NCI-H2107 treated with DMSO at 0.1 percent for 48 hours (cell line): ENCODE data around the gene CTLA4.
"Not testable (repeated sequence)": the region's sequence is repeated elsewhere in the genome, so short reads cannot be mapped to it uniquely, and the experiment has no call there.

Experiments used
- DNase-seq: peaks from one replicate; lab custom pipeline; 2025; ENCODE audit not compliant: unreplicated experiment; lab: John Stamatoyannopoulos, UW

CTLA4 gene

DNA sequence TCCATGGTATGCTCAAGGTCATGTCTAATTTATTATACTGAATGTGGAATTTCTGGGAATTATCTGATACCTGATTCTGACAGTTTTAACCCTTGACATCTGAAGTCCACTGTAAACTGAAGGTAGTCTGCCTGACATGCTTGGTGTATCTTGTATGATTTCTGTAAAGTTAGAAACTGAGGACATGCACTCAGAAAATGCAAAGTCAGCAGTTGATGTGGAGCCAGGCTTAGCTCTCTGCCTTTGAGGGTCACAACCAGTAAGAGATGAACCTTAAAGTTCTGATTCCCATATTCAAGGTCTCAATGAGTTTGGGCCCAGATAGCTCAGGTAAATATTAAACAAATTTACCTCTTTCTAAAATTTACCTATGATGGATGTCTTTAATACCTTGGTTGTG, 12.3 kb upstream of the CTLA4 start:
- DNase-seq: no peak

DNA sequence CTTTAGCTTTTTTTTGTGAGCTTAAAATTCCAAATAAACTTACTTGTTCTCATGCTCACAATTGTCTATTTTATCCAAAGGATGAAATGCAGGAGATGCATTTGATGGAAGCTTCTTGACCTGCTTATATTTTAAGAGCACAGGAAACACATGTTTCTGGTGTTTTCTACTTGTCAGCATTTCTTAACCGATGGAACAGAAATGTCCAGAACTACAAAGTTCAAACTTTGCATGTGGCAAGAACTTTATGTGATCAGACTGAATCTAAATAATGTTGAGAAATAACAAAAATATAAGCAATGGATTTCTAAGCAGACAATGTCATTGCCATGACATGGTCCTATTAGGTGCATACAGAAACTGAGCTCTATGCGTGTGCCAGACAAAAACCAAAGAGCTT, 9.9 kb upstream of the CTLA4 start:
- no peak for DNase-seq

DNA sequence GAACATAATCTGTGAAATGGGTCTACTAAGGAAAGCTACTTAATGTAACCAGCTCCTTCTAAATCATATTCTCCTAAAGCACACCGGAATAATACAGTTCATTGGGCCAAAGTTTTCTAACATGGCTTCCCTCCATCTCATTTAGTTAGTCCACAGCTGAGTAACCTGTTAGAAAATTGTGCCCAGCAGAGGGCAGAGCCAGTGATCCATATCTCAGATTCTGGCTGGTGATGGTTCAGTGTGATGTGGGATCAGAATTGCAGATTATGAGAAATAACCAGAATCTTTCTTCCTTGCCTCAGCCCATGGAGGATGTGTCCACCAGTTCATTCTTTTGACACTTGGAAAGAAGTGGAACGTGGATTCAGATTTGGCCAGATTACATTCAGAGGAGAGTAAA, 9.4 kb upstream of the CTLA4 start:
- no peak for DNase-seq

- no peak for DNase-seq
Measured at GRCh38 chr2:203859030-203859789, 8.4 kb upstream of the CTLA4 start.

GRCh38 chr2:203861197-203861596, 6.4 kb upstream of the CTLA4 start:
- DNase-seq: no peak

- no peak for DNase-seq
Measured at GRCh38 chr2:203861607-203862006, 6.0 kb upstream of the CTLA4 start.

DNA sequence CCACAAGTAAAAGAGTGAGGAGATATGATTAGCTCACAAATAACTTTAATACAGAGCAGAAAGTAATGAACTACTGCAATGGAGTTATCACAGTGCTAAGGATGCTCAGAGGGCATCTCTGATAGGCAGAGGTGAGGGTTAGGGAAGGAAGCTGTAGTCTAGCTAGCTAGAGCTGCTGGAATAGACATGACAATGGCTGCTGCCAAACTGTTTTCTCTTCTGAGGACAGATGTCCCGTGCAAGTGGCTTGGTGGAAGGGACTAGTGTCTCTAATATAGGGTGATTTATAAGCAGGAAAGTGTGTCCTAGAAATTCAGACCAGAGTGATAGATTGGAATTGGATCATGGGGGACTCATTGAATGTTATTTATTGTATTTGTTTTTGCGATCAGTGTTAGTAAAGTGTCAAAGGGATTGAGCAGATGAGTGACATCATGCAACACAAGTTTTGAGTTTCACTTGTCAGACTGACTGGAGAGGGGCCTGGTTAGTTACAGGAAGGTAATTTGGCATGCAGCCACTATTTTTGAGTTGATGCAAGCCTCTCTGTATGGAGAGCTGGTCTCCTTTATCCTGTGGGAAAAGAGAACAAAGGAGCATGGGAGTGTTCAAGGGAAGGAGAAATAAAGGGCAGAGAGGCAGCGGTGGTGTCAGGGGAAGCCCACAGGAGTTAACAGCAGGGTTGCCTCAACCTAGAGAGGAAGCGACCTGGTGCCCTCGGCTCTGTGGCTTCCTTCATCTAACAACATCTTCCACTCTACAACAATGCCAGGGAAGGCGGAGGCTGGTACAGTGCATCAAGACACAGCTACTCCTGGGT, 1.9 kb downstream of the CTLA4 start:
- DNase-seq: peak; percentile 82

GRCh38 chr2:203870481-203870880, 2.9 kb downstream of the CTLA4 start:
- DNase-seq: no peak

GRCh38 chr2:203870941-203871340, 3.4 kb downstream of the CTLA4 start:
- DNase-seq: no peak

GRCh38 chr2:203871371-203871983, 3.9 kb downstream of the CTLA4 start:
- DNase-seq: peak; percentile 20

GRCh38 chr2:203873461-203873860, 5.9 kb downstream of the CTLA4 start:
- DNase-seq: no peak

GRCh38 chr2:203873921-203874631, 6.5 kb downstream of the CTLA4 start:
- no peak for DNase-seq

- no peak for DNase-seq
Measured at GRCh38 chr2:203875471-203875870, 7.9 kb downstream of the CTLA4 start.

DNA sequence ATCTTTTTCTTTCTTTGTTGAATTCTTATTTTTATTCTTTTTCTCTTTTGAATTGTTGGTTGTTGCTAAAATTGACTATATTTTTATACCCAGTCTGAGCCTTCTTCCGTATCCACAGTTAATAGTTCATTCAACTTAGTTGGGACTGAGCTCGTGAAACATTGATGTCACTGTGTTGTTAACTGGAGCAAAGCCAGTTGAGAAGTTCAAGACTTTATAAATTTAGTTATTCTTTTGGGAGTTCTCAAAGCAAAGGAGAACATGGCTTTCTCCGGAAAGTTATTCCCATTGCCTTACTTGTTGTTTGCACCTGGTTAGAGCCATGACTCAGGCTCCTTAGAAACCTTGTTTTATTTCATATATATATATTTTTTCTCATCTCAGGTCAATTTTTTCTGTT, 8.8 kb downstream of the CTLA4 start:
- DNase-seq: no peak

- DNase-seq: no peak
Measured at GRCh38 chr2:203878063-203878462, 10.5 kb downstream of the CTLA4 start.

GRCh38 chr2:203880557-203881125, 13.1 kb downstream of the CTLA4 start:
- DNase-seq: no peak

GRCh38 chr2:203881185-203881584, 13.6 kb downstream of the CTLA4 start:
- not testable (repeated sequence) for DNase-seq

GRCh38 chr2:203882551-203882950, 15.0 kb downstream of the CTLA4 start:
- DNase-seq: no peak

DNA sequence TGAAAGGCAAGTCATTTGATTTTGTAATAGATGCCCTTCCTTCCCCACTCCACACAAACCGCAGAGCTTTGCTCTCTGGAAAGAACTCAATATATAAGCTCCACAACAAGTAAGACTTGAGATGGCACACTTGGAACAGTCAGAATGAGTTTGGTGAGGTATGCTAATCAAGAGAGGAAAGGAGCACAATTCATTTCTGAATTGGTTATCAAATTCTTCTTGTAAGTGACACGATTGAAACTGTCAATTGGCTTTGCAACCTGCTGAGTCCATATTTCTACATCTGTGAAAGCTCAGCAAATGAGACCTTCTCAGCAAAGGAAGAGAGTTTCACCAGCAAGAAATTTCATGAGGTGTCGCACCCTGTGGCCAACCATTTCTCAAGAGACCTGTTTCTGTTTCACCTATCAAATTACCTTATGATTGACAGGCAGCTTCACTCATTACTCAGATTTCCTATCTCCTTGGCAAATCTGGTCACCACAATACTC, 19.1 kb downstream of the CTLA4 start:
- DNase-seq: no peak

DNA sequence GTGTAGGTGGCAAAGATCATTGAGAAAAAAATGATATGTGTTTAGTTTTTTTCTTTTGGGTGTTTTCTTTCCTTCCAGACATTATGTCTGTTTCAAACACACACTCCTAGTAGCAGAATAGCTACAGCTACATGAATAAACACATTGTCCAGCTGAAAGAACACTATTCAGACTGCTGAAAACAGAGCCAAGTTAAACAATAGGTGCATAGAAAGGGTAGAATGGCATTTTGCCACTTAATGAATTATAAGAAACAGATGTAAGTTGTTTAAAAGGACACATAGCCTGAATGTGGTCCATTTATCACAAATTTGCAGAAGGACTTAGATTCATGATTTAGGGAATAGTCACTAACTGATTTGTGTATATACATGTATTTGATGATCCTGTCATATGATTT, 20.1 kb downstream of the CTLA4 start:
- DNase-seq: peak; percentile 30

GRCh38 chr2:203889542-203889941, 22.0 kb downstream of the CTLA4 start:
- DNase-seq: no peak
